Muscle layer of duodenum (tissue), 2 donors: ENCODE measurements around the gene MAP2K3.

Experiments used
- H3K27ac ChIP-seq: one replicate; pipeline ENCODE4 v1.7.0; 2013; ENCODE audit warnings: mild to moderate bottlenecking, low read length
- H3K27me3 ChIP-seq: one replicate; pipeline ENCODE4 v1.7.0; 2013; ENCODE audit warnings: low read depth, mild to moderate bottlenecking, control low read depth, low read length
- H3K36me3 ChIP-seq, 2 donors: one replicate each; pipeline ENCODE4 v1.7.0; 2013; ENCODE audit warnings: low read length in 2 of 2, control low read depth in 1 of 2, mild to moderate bottlenecking in 1 of 2; ENCODE audit not compliant: insufficient read depth in 2 of 2, control insufficient read depth in 1 of 2
- H3K4me1 ChIP-seq, 2 donors: one replicate each; pipeline ENCODE4 v1.7.0; 2013; ENCODE audit warnings: low read length in 2 of 2, mild to moderate bottlenecking in 2 of 2, control low read depth in 1 of 2, moderate library complexity in 1 of 2; ENCODE audit not compliant: insufficient read depth in 2 of 2, control insufficient read depth in 1 of 2
- H3K4me3 ChIP-seq, 2 donors: one replicate each; pipeline ENCODE4 v1.7.0; 2013; ENCODE audit warnings: low read length in 2 of 2, low read depth in 1 of 2, mild to moderate bottlenecking in 1 of 2
- H3K9me3 ChIP-seq, 2 donors: one replicate each; pipeline ENCODE4 v1.7.0; 2013; ENCODE audit warnings: low read length in 2 of 2, control low read depth in 1 of 2, mild to moderate bottlenecking in 1 of 2; ENCODE audit not compliant: control insufficient read depth in 1 of 2
- donor health status: healthy.

MAP2K3 gene

DNA sequence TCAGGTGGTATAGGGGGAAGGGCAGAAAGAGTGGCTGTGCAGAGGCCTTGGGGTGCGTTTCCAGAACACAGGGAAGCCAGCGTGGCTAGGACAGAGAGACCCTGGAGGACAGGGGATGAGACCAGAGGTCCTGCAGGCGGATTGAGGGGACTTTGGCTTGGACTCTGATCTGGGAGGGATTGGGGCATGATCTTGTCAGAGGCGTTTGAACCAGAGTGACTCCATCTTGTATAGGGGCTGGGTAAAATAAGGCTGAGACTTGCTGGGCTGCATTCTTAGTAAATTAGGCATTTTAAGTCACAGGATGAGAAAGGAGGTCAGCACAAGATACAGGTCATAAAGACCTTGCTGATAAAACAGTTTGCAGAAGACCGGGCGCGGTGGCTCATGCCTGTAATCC lies 25.9 kb upstream of the MAP2K3 start:
- Histone ChIP-seq H3K4me1 (peaks cover 0 to 4% of the 10 kb centered on the region in 2 donors), H3K27ac (no peak overlapping the region), H3K4me3 (no peak overlapping the region), H3K36me3 (no peaks in the 10 kb centered on the region), H3K27me3 (no peaks in the 10 kb centered on the region), H3K9me3 (no peaks in the 10 kb centered on the region)

DNA sequence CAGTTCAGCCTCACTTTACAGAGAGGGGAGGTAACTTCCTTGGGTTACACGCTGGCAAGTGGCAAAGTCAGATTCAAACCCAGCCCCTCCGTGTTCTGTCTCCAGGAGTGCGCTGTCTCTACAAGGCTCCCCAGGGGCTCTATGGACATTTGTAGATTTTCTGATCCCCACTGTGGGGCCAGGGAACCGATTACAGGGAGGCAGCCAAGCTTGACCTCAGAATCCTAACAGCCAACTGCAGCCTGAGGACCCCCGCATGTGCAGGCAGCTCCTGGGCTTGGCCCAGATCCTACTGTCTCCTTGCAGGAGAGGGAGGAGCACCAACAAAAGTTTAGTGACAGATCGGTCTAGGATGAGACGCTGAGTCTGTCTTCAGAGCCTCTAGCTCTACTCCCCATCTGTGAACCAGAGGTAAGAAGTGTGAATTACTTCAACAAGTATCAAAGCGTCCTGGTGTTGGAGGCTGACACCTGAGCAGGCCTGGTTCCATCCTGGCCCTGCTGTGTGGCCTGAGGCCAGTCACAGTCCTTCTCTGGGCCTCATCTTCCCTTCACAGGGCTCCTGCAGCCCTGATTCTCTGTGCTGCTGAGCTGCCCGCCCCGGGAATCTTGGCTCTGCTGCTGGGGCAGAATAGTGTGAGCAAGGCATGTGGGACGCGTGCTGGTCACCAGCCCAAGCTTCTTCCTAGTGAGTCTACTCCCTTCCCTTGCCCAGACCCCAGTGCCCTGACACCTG lies 22.1 kb upstream of the MAP2K3 start:
- no peaks in the 10 kb centered on the region for H3K36me3 ChIP-seq
- no peak overlapping the region for H3K27ac ChIP-seq
- H3K4me1 ChIP-seq: no peaks in the 10 kb centered on the region
- no peak overlapping the region for H3K4me3 ChIP-seq
- no peaks in the 10 kb centered on the region for H3K27me3 ChIP-seq
- H3K9me3 ChIP-seq: no peaks in the 10 kb centered on the region

DNA sequence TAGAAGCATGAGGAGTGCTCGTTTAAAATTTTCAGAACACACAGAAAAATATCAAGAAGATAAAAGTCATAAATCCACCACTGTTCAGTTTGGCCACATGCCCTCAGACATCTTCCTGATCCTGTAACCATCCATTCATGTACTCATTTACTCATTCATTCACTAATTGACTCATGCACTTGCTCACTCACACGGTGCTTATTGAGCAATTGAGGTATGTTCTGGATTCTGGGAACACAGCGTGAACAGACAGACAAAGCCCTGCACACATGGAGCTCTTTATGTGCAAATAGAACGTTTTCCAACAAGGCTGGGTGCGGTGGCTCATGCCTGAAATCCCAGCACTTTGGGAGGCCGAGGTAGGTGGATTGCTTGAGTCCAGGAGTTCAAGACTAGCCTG lies 21.1 kb upstream of the MAP2K3 start:
- no peaks in the 10 kb centered on the region for H3K27me3 ChIP-seq
- no peak overlapping the region for H3K27ac ChIP-seq
- no peaks in the 10 kb centered on the region for H3K9me3 ChIP-seq
- H3K36me3 ChIP-seq: no peaks in the 10 kb centered on the region
- H3K4me3 ChIP-seq: no peak overlapping the region
- no peaks in the 10 kb centered on the region for H3K4me1 ChIP-seq

DNA sequence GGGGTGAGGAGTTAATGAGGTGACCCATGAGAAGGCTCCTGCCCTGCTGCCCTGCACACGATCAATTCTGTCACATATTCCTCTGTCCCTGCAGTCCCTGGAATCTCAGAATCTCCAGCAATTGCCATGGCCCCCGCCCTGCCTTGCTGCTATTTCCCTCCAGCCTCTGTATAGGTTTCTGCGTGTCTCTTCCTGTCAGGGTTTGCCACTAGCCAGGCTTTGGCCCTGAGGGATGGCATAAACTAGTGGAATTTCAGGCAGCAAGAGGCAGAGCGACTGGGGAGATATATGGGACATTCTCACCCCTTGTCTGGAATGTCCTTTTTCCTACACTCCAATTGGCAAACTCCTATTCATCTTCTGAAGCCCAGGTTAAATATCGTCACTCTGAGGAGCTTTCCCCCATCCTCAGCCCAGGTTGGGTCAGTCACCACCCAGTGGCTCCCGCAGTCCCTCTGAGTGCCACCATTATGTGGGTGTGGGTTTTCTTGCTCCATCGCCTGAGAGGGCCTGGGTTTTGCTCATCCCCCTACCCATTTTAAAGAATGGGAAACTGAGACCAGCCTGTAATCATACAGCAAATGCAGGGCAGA lies 15.8 kb upstream of the MAP2K3 start:
- Histone ChIP-seq H3K27me3 (no peaks in the 10 kb centered on the region), H3K4me1 (no peaks in the 10 kb centered on the region), H3K4me3 (no peak overlapping the region), H3K9me3 (no peaks in the 10 kb centered on the region), H3K27ac (no peak overlapping the region), H3K36me3 (no peaks in the 10 kb centered on the region)

DNA sequence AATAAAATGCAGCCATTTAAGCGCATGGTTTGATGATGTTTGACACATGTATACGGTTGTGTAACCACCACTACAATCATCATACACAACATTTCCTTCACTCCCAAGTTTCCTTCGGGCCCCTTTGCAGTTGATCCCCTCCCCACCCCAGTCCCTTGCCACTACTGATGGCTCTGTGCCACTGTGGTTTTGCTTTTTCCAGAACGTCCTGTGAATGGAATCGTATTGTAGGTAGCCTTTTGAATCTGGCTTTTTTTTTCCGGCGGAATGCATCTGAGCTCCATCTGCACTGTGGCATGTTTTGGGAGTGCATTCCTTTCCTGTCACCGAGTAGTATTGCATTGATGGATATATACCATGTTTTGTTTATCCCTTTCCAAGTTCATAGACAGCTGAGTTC lies 15.1 kb upstream of the MAP2K3 start:
- no peak overlapping the region for H3K27ac ChIP-seq
- H3K36me3 ChIP-seq: no peaks in the 10 kb centered on the region
- no peaks in the 10 kb centered on the region for H3K9me3 ChIP-seq
- H3K4me3 ChIP-seq: no peak overlapping the region
- no peaks in the 10 kb centered on the region for H3K4me1 ChIP-seq
- no peaks in the 10 kb centered on the region for H3K27me3 ChIP-seq

DNA sequence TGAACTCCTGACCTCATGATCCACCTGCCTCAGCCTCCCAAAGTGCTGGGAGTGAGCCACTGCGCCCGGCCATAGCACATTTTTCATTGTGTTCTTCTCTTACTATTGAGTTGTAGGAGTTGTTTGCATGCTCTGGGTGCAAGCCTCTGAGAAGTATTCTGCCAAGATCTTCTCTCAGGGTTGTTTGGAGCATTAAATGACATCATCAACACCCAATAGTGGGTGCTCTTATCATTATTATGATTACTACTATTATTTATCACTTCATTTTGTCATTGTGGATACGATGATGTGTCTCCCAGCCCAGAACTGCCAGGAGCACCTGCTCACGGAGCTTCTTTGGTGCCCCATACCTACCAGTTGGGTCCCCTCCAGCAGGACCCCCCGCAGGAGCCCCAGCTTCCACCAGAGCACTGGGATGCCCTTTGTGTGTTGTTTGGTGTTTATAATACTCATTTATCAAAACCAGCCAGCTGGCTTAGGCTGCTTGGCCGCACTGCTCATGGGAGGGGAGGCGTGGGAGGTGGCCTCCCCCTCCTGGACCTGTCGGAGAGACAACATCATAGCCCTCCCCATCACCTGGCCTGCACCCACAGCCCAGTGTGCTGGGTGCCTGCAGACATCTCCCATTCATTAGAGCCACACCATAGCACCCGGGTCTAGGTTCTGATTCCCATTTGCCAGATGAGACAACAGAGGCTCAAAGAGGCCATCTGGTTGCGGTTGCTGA lies 12.9 kb upstream of the MAP2K3 start:
- no peaks in the 10 kb centered on the region for H3K27me3 ChIP-seq
- H3K36me3 ChIP-seq: no peaks in the 10 kb centered on the region
- H3K9me3 ChIP-seq: no peaks in the 10 kb centered on the region
- no peak overlapping the region for H3K4me3 ChIP-seq
- H3K4me1 ChIP-seq: peaks cover 0 to 16% of the 10 kb centered on the region in 2 donors
- H3K27ac ChIP-seq: no peak overlapping the region

DNA sequence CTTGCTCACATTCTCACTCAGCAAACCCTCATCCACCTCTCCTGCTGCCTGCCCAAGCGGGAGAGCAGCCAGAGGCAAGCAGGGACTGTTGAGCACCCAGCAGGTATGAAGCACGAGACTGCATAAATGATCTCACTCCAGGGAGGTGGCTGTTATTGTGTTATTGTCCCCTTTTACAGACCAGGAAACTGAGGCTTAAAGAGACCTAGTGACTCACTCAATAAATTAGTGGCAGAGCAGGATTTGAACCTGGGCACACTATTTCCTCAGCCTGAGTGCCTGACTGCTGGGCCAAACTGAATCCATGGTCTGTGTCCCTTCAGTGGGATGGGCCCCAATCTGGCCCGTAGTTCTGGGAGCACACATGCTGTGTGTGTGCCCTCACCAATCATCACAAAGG lies 12.3 kb upstream of the MAP2K3 start:
- Histone ChIP-seq H3K36me3 (no peaks in the 10 kb centered on the region), H3K27me3 (no peaks in the 10 kb centered on the region), H3K27ac (no peak overlapping the region), H3K4me1 (peaks cover 0 to 16% of the 10 kb centered on the region in 2 donors), H3K4me3 (no peak overlapping the region), H3K9me3 (no peaks in the 10 kb centered on the region)

DNA sequence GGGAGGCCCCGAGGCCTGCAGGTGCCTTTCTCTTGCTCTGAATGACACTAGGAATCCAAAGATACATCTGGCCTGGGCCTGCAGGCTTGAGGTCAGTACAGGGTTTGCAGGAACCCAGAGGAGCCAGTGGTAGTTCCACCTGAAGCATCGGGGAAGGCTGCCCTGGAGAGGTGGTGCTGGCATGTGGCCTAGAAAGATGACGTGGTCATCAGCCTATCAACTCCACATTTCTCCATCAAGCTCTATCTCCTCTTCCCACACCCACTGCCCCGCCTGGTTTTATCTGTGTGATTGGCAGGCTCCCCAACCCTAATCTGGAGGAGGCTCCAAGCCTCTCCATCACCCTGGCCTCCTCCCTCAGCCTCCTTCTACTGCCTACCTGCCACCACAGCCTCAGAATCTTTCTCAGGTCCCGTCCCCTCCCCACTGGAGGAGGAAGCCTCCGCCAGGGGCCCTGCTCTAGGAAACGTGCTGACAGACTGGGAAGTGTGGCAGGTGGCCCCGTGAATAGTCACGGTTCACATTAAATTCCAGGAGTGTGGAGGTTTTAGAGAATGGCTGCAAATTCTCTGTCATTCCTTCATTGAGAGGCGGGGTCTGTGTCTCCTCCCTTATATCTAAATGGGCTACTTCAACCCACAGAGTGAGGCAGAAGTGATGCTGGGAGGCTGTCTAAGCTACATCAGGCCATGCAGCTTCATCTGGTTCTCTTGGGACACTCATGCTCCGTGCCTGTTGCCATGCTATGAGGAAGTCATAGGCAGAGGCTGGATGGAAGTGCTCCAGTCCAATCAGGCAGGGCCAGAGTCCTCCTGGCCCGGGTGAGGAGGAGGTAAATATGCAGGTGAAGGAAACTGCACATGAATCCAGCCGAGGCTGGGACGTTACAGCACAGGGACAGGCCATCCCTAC lies 11.4 kb upstream of the MAP2K3 start:
- H3K27ac ChIP-seq: no peak overlapping the region
- H3K27me3 ChIP-seq: no peaks in the 10 kb centered on the region
- no peak overlapping the region for H3K4me3 ChIP-seq
- peaks cover 0 to 16% of the 10 kb centered on the region in 2 donors for H3K4me1 ChIP-seq
- no peaks in the 10 kb centered on the region for H3K9me3 ChIP-seq
- H3K36me3 ChIP-seq: no peaks in the 10 kb centered on the region

DNA sequence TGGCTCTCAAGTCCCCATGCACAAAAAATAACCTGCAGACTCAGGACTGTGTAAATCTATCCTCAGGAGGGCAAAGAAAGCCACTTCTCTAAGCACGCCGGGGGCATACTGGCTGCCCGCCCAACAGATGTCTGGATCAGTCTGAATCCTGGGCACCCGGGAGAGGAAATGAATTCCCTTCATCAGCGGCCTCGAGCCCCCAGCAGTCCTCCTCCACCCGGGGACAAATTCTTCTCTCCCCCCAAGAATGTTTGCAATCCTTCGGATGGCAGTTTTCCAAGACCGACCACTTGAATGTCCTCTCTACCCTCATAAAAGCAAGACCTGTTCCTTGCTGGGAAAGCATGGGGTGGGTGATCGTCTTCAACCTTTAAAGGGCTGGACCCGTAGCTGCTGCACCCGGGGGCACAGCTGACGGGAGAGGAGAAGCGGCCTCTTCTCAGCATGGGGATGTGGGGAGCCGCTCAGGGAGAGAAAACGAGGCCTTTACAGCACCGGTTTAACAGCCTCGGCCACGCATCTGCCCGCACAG lies 9.4 kb upstream of the MAP2K3 start:
- no peaks in the 10 kb centered on the region for H3K27me3 ChIP-seq
- peaks cover 0 to 16% of the 10 kb centered on the region in 2 donors for H3K4me1 ChIP-seq
- no peaks in the 10 kb centered on the region for H3K36me3 ChIP-seq
- H3K4me3 ChIP-seq: peak overlapping the region; percentile 65 to 88
- H3K27ac ChIP-seq: no peak overlapping the region
- no peaks in the 10 kb centered on the region for H3K9me3 ChIP-seq

DNA sequence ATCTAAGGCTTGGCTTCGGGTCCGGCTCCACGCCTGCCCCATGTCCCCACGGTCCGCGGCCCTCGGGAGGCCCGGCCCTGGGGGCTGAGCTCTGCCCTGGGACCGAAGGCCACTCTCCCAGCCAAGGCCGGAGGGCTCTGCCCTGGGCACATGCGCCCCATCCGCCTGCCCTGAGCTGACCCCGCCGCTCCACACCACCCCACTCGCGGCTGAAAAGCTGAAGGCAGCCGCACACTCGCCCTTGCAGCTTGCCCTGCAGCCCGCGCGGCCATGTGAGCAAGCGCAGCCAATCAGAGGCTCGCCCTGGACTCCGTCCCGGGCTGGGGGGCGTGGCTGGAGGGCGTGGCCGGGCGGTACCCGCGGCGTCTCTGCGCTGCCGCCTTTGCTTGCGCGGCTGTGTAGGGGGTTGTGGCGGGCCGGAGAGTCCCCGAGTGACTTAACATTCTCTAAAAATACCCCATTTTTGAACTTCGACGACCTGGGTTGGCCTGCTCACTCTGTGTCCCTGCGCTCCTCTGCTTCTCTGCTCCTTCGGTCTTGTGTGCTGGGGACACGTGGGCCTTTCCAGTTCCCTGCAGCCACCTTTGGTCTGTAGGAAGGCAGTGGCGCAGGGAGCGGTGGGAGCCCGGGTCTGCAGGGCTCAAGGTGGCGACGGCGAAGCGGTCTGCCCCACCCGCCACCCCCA lies 8.8 kb upstream of the MAP2K3 start:
- Histone ChIP-seq H3K27ac (no peak overlapping the region), H3K4me1 (peaks cover 0 to 16% of the 10 kb centered on the region in 2 donors), H3K36me3 (no peaks in the 10 kb centered on the region), H3K4me3 (peak overlapping the region; percentile 65 to 88), H3K9me3 (no peaks in the 10 kb centered on the region), H3K27me3 (no peaks in the 10 kb centered on the region)
